ENCODE measurements around the gene GCC2. TPM values are rescaled to one million over a fixed set of nuclear protein-coding genes. Genes with fewer than 3 reads are reported as not detected.

The GCC2 gene
- total and polyA plus RNA-seq, 12 donors: 9.5 to 48.0 (median 37.0) TPM

- intact Hi-C loops (cut with DNase I): loop anchor here in 1 of 2 donors (10.0 kb wide), 1 partner anchor 70 kb away; the partner anchor contains the start of gene SULT1C4
- Histone ChIP-seq H3K4me3 (no peak overlapping the region), H3K27me3 (no peaks in the 10 kb centered on the region), H3K9me3 (replicated peaks in 1 of 3) (no peaks in the 10 kb centered on the region), H3K4me1 (replicated peaks in 1 of 2) (peaks cover 5 to 12% of the 10 kb centered on the region in 2 donors), H3K36me3 (replicated peaks in 1 of 2) (no peaks in the 10 kb centered on the region), H3K27ac (no peak overlapping the region)
- DNase-seq: no peak
- TF ChIP-seq POLR2A (IDR thresholded peaks at IDR 0.05) (no peak), CTCF (IDR thresholded peaks at IDR 0.05) (no peak)
- 90 to 100% (median 100%) methylated on average over 1 of the region's 1 CpG for WGBS, 4 donors
These were observed 3.8 kb upstream of the GCC2 start for GRCh38 chr2:108444941-108445840.

- 89 to 93% (median 92%) methylated on average over 2 of the region's 2 CpGs for WGBS, 4 donors
- no peaks in the 10 kb centered on the region for H3K27me3 ChIP-seq
- intact Hi-C loops (cut with DNase I): loop anchor here in 1 of 2 donors (10.0 kb wide), 1 partner anchor 72 kb away; the partner anchor contains the start of gene SULT1C4
- no peak overlapping the region for H3K4me3 ChIP-seq
- H3K27ac ChIP-seq: no peak overlapping the region
- no peaks in the 10 kb centered on the region for H3K9me3 ChIP-seq (replicated peaks in 1 of 3)
- no peak for DNase-seq
- peaks cover 7 to 12% of the 10 kb centered on the region in 2 donors for H3K4me1 ChIP-seq (replicated peaks in 1 of 2)
- no peaks in the 10 kb centered on the region for H3K36me3 ChIP-seq (replicated peaks in 1 of 2)
- no peak for TF ChIP-seq CTCF (IDR thresholded peaks at IDR 0.05)
- no peak for TF ChIP-seq POLR2A (IDR thresholded peaks at IDR 0.05)
These were observed 2.3 kb upstream of the GCC2 start for GRCh38 chr2:108446703-108447102.

GRCh38 chr2:108447947-108448677, 894 bp upstream of the GCC2 start:
- Histone ChIP-seq H3K27ac (peak overlapping the region in 3 of 5 donors; percentile 92 to 98 (median 94)), H3K4me1 (replicated peaks in 1 of 2) (peaks cover 7 to 12% of the 10 kb centered on the region in 2 donors), H3K9me3 (replicated peaks in 1 of 3) (no peaks in the 10 kb centered on the region), H3K27me3 (no peaks in the 10 kb centered on the region), H3K36me3 (replicated peaks in 1 of 2) (peaks cover 0 to 12% of the 10 kb centered on the region in 2 donors), H3K4me3 (peak overlapping the region; percentile 36 to 98 (median 92))
- TF ChIP-seq POLR2A (IDR thresholded peaks at IDR 0.05) (no peak), CTCF (IDR thresholded peaks at IDR 0.05) (no peak)
- intact Hi-C loops (cut with DNase I): loop anchor here in 1 of 2 donors (10.0 kb wide), 1 partner anchor 73 kb away; the partner anchor contains the start of gene SULT1C4
- WGBS, 4 donors: 40 to 63% (median 48%) methylated on average over 13 to 23 of the region's 23 CpGs
- DNase-seq: no peak
